T-helper 17 cell (primary cell): ENCODE measurements around the gene NTRK2. TPM values are rescaled to one million over a fixed set of nuclear protein-coding genes. Genes with fewer than 3 reads are reported as not detected.

Experiments
- ATAC-seq: fragments of 150-1000 bp; cut with Tn5 transposase; 2 replicates; pipeline ENCODE4 v1.10.0; 2021; ENCODE audit warnings: mild to moderate bottlenecking, moderate library complexity
- DNase-seq, 3 donors: peaks; one replicate each; pipeline versions ENCODE4 v3.0.0 to v3.0.0-alpha.2; 2020 to 2021
- H3K9me3 ChIP-seq: one replicate; pipeline ENCODE4 v1.7.0; 2013; ENCODE audit warnings: low read length, mild to moderate bottlenecking; ENCODE audit not compliant: control insufficient read depth, poor library complexity, severe bottlenecking
- H3K27ac Mint-ChIP-seq: one replicate; pipeline ENCODE4 v1.8.0; 2022; ENCODE audit warnings: mild to moderate bottlenecking, moderate library complexity, mixed read lengths
- H3K27me3 Mint-ChIP-seq: one replicate; pipeline ENCODE4 v1.8.0; 2022; ENCODE audit warnings: mixed read lengths
- H3K36me3 Mint-ChIP-seq: one replicate; pipeline ENCODE4 v1.8.0; 2022; ENCODE audit warnings: low read depth, mixed read lengths
- H3K4me1 Mint-ChIP-seq: one replicate; pipeline ENCODE4 v1.8.0; 2022; ENCODE audit warnings: mild to moderate bottlenecking, mixed read lengths
- H3K4me3 Mint-ChIP-seq: one replicate; pipeline ENCODE4 v1.8.0; 2022; ENCODE audit warnings: mild to moderate bottlenecking, moderate library complexity, mixed read lengths
- total RNA-seq, 4 donors: library from RNA in 2 of 4; stranded (reverse) in 2 of 4; gene quantifications; one replicate each; pipeline ENCODE4 v1.2.3 and lab custom pipeline; 2022 to 2026

Gene NTRK2
- total RNA-seq, 2 donors from 2014 or later: 1.1 to 1.6 TPM

GRCh38 chr9:84949258-84949657 lies 279.7 kb downstream of the NTRK2 start:
- Mint-ChIP-seq H3K4me1 (peaks cover 6% of the 10 kb centered on the region), H3K36me3 (peaks cover 3% of the 10 kb centered on the region), H3K27me3 (peaks cover 8% of the 10 kb centered on the region), H3K4me3 (no peak overlapping the region), H3K27ac (no peak overlapping the region)
- no peak for ATAC-seq
- no peaks in the 10 kb centered on the region for H3K9me3 ChIP-seq
- no peak for DNase-seq

- H3K36me3 Mint-ChIP-seq: peaks cover 3% of the 10 kb centered on the region
- H3K27ac Mint-ChIP-seq: no peak overlapping the region
- H3K27me3 Mint-ChIP-seq: peaks cover 11% of the 10 kb centered on the region
- H3K9me3 ChIP-seq: no peaks in the 10 kb centered on the region
- no peak for DNase-seq
- ATAC-seq: no peak
- H3K4me1 Mint-ChIP-seq: peaks cover 6% of the 10 kb centered on the region
- no peak overlapping the region for H3K4me3 Mint-ChIP-seq
Observed at GRCh38 chr9:84949971-84950370, 280.4 kb downstream of the NTRK2 start.

- Mint-ChIP-seq H3K27ac (no peak overlapping the region), H3K4me1 (peaks cover 6% of the 10 kb centered on the region), H3K27me3 (peaks cover 17% of the 10 kb centered on the region), H3K36me3 (peaks cover 3% of the 10 kb centered on the region), H3K4me3 (no peak overlapping the region)
- no peaks in the 10 kb centered on the region for H3K9me3 ChIP-seq
- no peak for DNase-seq
- no peak for ATAC-seq
Observed at GRCh38 chr9:84950879-84951811, 281.6 kb downstream of the NTRK2 start.

GRCh38 chr9:84953252-84953773 lies 283.8 kb downstream of the NTRK2 start:
- ATAC-seq (no peak), DNase-seq (no peak)
- H3K4me3 Mint-ChIP-seq: no peak overlapping the region
- no peaks in the 10 kb centered on the region for H3K9me3 ChIP-seq
- peaks cover 6% of the 10 kb centered on the region for H3K4me1 Mint-ChIP-seq
- peaks cover 20% of the 10 kb centered on the region for H3K27me3 Mint-ChIP-seq
- no peak overlapping the region for H3K27ac Mint-ChIP-seq
- peaks cover 3% of the 10 kb centered on the region for H3K36me3 Mint-ChIP-seq

GRCh38 chr9:84953797-84954705 lies 284.5 kb downstream of the NTRK2 start:
- H3K4me3 Mint-ChIP-seq: no peak overlapping the region
- peaks cover 20% of the 10 kb centered on the region for H3K27me3 Mint-ChIP-seq
- peak; percentile 23 to 32 (median 29) for DNase-seq
- H3K27ac Mint-ChIP-seq: no peak overlapping the region
- peaks cover under 1% of the 10 kb centered on the region for H3K36me3 Mint-ChIP-seq
- H3K4me1 Mint-ChIP-seq: peaks cover 6% of the 10 kb centered on the region
- peak; percentile 84 for ATAC-seq
- no peaks in the 10 kb centered on the region for H3K9me3 ChIP-seq

- no peaks in the 10 kb centered on the region for H3K9me3 ChIP-seq
- Mint-ChIP-seq H3K27me3 (peaks cover 20% of the 10 kb centered on the region), H3K4me1 (peaks cover 6% of the 10 kb centered on the region), H3K4me3 (no peak overlapping the region), H3K36me3 (no peaks in the 10 kb centered on the region), H3K27ac (no peak overlapping the region)
- DNase-seq (no peak), ATAC-seq (no peak)
Observed at GRCh38 chr9:84955155-84955554, 285.6 kb downstream of the NTRK2 start.

- Mint-ChIP-seq H3K27ac (no peak overlapping the region), H3K36me3 (no peaks in the 10 kb centered on the region), H3K4me3 (no peak overlapping the region), H3K4me1 (peaks cover 6% of the 10 kb centered on the region), H3K27me3 (peaks cover 20% of the 10 kb centered on the region)
- no peaks in the 10 kb centered on the region for H3K9me3 ChIP-seq
- DNase-seq: no peak
- ATAC-seq: no peak
Observed at GRCh38 chr9:84955971-84956370, 286.4 kb downstream of the NTRK2 start.

GRCh38 chr9:84959339-84959738 lies 289.8 kb downstream of the NTRK2 start:
- Mint-ChIP-seq H3K27me3 (peaks cover 15% of the 10 kb centered on the region), H3K4me3 (no peak overlapping the region), H3K27ac (no peak overlapping the region), H3K4me1 (no peaks in the 10 kb centered on the region), H3K36me3 (no peaks in the 10 kb centered on the region)
- no peak for ATAC-seq
- peaks cover 2% of the 10 kb centered on the region for H3K9me3 ChIP-seq
- DNase-seq: no peak

- H3K36me3 Mint-ChIP-seq: no peaks in the 10 kb centered on the region
- H3K27ac Mint-ChIP-seq: no peak overlapping the region
- ATAC-seq (no peak), DNase-seq (no peak)
- H3K4me1 Mint-ChIP-seq: no peaks in the 10 kb centered on the region
- H3K27me3 Mint-ChIP-seq: peaks cover 17% of the 10 kb centered on the region
- no peak overlapping the region for H3K4me3 Mint-ChIP-seq
- peaks cover 2% of the 10 kb centered on the region for H3K9me3 ChIP-seq
Observed at GRCh38 chr9:84966876-84967830, 297.6 kb downstream of the NTRK2 start.

- H3K27ac Mint-ChIP-seq: no peak overlapping the region
- no peak overlapping the region for H3K4me3 Mint-ChIP-seq
- no peaks in the 10 kb centered on the region for H3K9me3 ChIP-seq
- peaks cover 17% of the 10 kb centered on the region for H3K27me3 Mint-ChIP-seq
- ATAC-seq (no peak), DNase-seq (no peak)
- H3K4me1 Mint-ChIP-seq: no peaks in the 10 kb centered on the region
- H3K36me3 Mint-ChIP-seq: no peaks in the 10 kb centered on the region
Observed at GRCh38 chr9:84969084-84969483, 299.6 kb downstream of the NTRK2 start.

- ATAC-seq: no peak
- H3K4me1 Mint-ChIP-seq: no peaks in the 10 kb centered on the region
Observed at GRCh38 chr9:84969736-84970135, 300.2 kb downstream of the NTRK2 start.

GRCh38 chr9:84970432-84970831 lies 300.9 kb downstream of the NTRK2 start:
- H3K4me3 Mint-ChIP-seq: no peak overlapping the region
- no peaks in the 10 kb centered on the region for H3K36me3 Mint-ChIP-seq
- ATAC-seq (no peak), DNase-seq (no peak)
- H3K4me1 Mint-ChIP-seq: no peaks in the 10 kb centered on the region
- no peaks in the 10 kb centered on the region for H3K9me3 ChIP-seq
- H3K27ac Mint-ChIP-seq: no peak overlapping the region
- H3K27me3 Mint-ChIP-seq: peaks cover 28% of the 10 kb centered on the region

More at GRCh38 chr9:84969736-84970135, 300.2 kb downstream of the NTRK2 start:
- Mint-ChIP-seq H3K36me3 (no peaks in the 10 kb centered on the region), H3K27ac (no peak overlapping the region), H3K4me3 (no peak overlapping the region), H3K27me3 (peaks cover 24% of the 10 kb centered on the region)
- DNase-seq: no peak
- no peaks in the 10 kb centered on the region for H3K9me3 ChIP-seq
